IMR-90 (cell line): ENCODE data around the gene PPP1R10. TPM values are rescaled to one million over a fixed set of nuclear protein-coding genes. Genes with fewer than 3 reads are reported as not detected.

ENCODE experiments used
- ATAC-seq: fragments of 200-7000 bp; cut with Tn5 transposase; 2 replicates; pipeline ENCODE4 v1.9.1; 2020; ENCODE audit warnings: low read depth, mild to moderate bottlenecking, moderate library complexity
- BruUV-seq: library from RNA; stranded (reverse); fragments of 400-500 nt; replicated peaks from 2 replicates; lab custom pipeline; 2021; lab: Mats Ljungman, UMichigan
- CTCF ChIA-PET: fragments of 300-600 bp; formaldehyde crosslinking; extraction: SDS; loops from one replicate; lab custom pipeline; 2021; ENCODE audit warnings: antibody characterized with exemption; lab: Yijun Ruan, JAX
- POLR2A ChIA-PET: fragments of 300-600 bp; sonication (Branson Sonifier 250); formaldehyde crosslinking; loops from one replicate; lab custom pipeline; 2022; ENCODE audit warnings: antibody characterized with exemption; ENCODE audit not compliant: unreplicated experiment; lab: Charles Lee
- DNase-seq: peaks from one replicate; pipeline ENCODE4 v3.0.0; 2013
- H2AFZ ChIP-seq: replicated peaks from 2 replicates; pipeline ENCODE3; 2013; ENCODE audit warnings: low read length, mild to moderate bottlenecking; ENCODE audit not compliant: poor library complexity
- H2AK5ac ChIP-seq: 2 replicates; pipeline ENCODE4 v1.6.1; 2013; ENCODE audit warnings: low read depth, low read length, inconsistent platforms
- H2AK9ac ChIP-seq: replicated peaks from 2 replicates; pipeline ENCODE3; 2013; ENCODE audit warnings: mild to moderate bottlenecking, low read depth, low read length, moderate library complexity; ENCODE audit not compliant: poor library complexity
- H2BK120ac ChIP-seq: 2 replicates; pipeline ENCODE4 v1.6.1; 2013; ENCODE audit warnings: low read depth, low read length, inconsistent platforms
- H2BK15ac ChIP-seq: 3 replicates; pipeline ENCODE4 v1.6.1; 2013; ENCODE audit warnings: low read depth, low read length, inconsistent platforms
- H2BK20ac ChIP-seq: 2 replicates; pipeline ENCODE4 v1.6.1; 2013; ENCODE audit warnings: low read depth, mild to moderate bottlenecking, inconsistent platforms, low read length, moderate library complexity
- H2BK5ac ChIP-seq: 2 replicates; pipeline ENCODE4 v1.6.1; 2013; ENCODE audit warnings: mild to moderate bottlenecking, low read depth, low read length, inconsistent platforms; ENCODE audit not compliant: poor library complexity, severe bottlenecking
- H3K14ac ChIP-seq: replicated peaks from 2 replicates; pipeline ENCODE4 v1.6.1; 2013; ENCODE audit warnings: low read depth, low read length, inconsistent platforms
- H3K18ac ChIP-seq: 2 replicates; pipeline ENCODE4 v1.6.1; 2013; ENCODE audit warnings: low read depth, low read length, control low read depth
- H3K23ac ChIP-seq: 2 replicates; pipeline ENCODE4 v1.6.1; 2013; ENCODE audit warnings: low read depth, low read length, inconsistent platforms
- H3K27ac ChIP-seq: 2 replicates; pipeline ENCODE4 v1.5.1; 2013; ENCODE audit warnings: mild to moderate bottlenecking, control low read depth, low read length; ENCODE audit not compliant: insufficient read depth
- H3K27me3 ChIP-seq: 2 replicates; pipeline ENCODE4 v1.6.1; 2013; ENCODE audit warnings: low read length; ENCODE audit not compliant: control insufficient read depth, insufficient read depth
- H3K36me3 ChIP-seq: 2 replicates; pipeline ENCODE4 v1.6.1; 2013; ENCODE audit warnings: low read length, mixed read lengths; ENCODE audit not compliant: control insufficient read depth, insufficient read depth
- H3K4ac ChIP-seq: 2 replicates; pipeline ENCODE4 v1.6.1; 2013; ENCODE audit warnings: low read depth, low read length, inconsistent platforms
- H3K4me1 ChIP-seq: 2 replicates; pipeline ENCODE4 v1.6.1; 2013; ENCODE audit warnings: low read length, mixed read lengths; ENCODE audit not compliant: control insufficient read depth, insufficient read depth
- H3K4me2 ChIP-seq: 2 replicates; pipeline ENCODE4 v1.6.1; 2013; ENCODE audit warnings: low read depth, mild to moderate bottlenecking, control low read depth, low read length, moderate library complexity
- H3K4me3 ChIP-seq: 2 replicates; pipeline ENCODE4 v1.5.1; 2013; ENCODE audit warnings: low read depth, mild to moderate bottlenecking, control low read depth, low read length, moderate library complexity; ENCODE audit not compliant: insufficient read depth
- H3K56ac ChIP-seq: 2 replicates; pipeline ENCODE4 v1.6.1; 2013; ENCODE audit warnings: low read length, inconsistent platforms; ENCODE audit not compliant: insufficient read depth; ENCODE audit errors: extremely low read depth
- H3K79me1 ChIP-seq, 2 experiments: 2 replicates each; pipeline ENCODE4 v1.6.1; 2013; ENCODE audit warnings: low read length in 2 of 2, inconsistent platforms in 1 of 2, low read depth in 1 of 2
- H3K9ac ChIP-seq: 2 replicates; pipeline ENCODE4 v1.6.1; 2013; ENCODE audit warnings: low read depth, low read length, control low read depth
- H3K9me1 ChIP-seq: 2 replicates; pipeline ENCODE4 v1.6.1; 2013; ENCODE audit warnings: low read length, inconsistent platforms; ENCODE audit not compliant: insufficient read depth
- H3K9me3 ChIP-seq: 2 replicates; pipeline ENCODE4 v1.6.1; 2013; ENCODE audit warnings: low read length; ENCODE audit not compliant: control insufficient read depth, insufficient read depth
- H4K20me1 ChIP-seq: 2 replicates; pipeline ENCODE4 v1.6.1; 2013; ENCODE audit warnings: low read length, inconsistent platforms; ENCODE audit not compliant: insufficient read depth
- H4K5ac ChIP-seq: 2 replicates; pipeline ENCODE4 v1.6.1; 2013; ENCODE audit warnings: mild to moderate bottlenecking, low read depth, low read length, control low read depth
- H4K8ac ChIP-seq, 2 experiments: 2 replicates each; pipeline ENCODE4 v1.6.1; 2013; ENCODE audit warnings: low read depth in 2 of 2, low read length in 2 of 2, control low read depth in 1 of 2, inconsistent platforms in 1 of 2
- H4K91ac ChIP-seq: 2 replicates; pipeline ENCODE4 v1.6.1; 2013; ENCODE audit warnings: low read depth, low read length, inconsistent platforms; ENCODE audit not compliant: insufficient read depth
- BHLHE40 ChIP-seq: fragments of 150-350 bp; IDR thresholded peaks from 2 replicates; pipeline ENCODE4 v1.6.1; 2016; ENCODE audit warnings: mild to moderate bottlenecking, low read depth, low read length
- CEBPB ChIP-seq: IDR thresholded peaks from 2 replicates; pipeline ENCODE4 v1.6.1; 2012; ENCODE audit warnings: low read depth, low read length, improper control_type of control experiment
- CHD1 ChIP-seq: IDR thresholded peaks from 2 replicates; pipeline ENCODE4 v1.6.1; 2012; ENCODE audit warnings: low read depth, low read length, improper control_type of control experiment
- CTCF ChIP-seq: conservative IDR thresholded peaks from 2 replicates; pipeline ENCODE4 v1.5.1; 2012; ENCODE audit warnings: mild to moderate bottlenecking, low read depth, low read length, improper control_type of control experiment
- MAFK ChIP-seq: IDR thresholded peaks from 2 replicates; pipeline ENCODE4 v1.6.1; 2012; ENCODE audit warnings: low read depth, low read length, improper control_type of control experiment
- MAZ ChIP-seq: IDR thresholded peaks from 2 replicates; pipeline ENCODE4 v1.6.1; 2012; ENCODE audit warnings: low read depth, mild to moderate bottlenecking, low read length, improper control_type of control experiment, moderate library complexity, borderline replicate concordance
- NFE2L2 ChIP-seq: fragments of 150-350 bp; IDR thresholded peaks from 2 replicates; pipeline ENCODE4 v1.6.1; 2016; ENCODE audit warnings: low read depth, mild to moderate bottlenecking, low read length
- RAD21 ChIP-seq: IDR thresholded peaks from 2 replicates; pipeline ENCODE4 v1.6.1; 2012; ENCODE audit warnings: low read length, improper control_type of control experiment
- SMC3 ChIP-seq: fragments of 150-350 bp; IDR thresholded peaks from 2 replicates; pipeline ENCODE4 v1.6.1; 2016; ENCODE audit warnings: low read depth, mild to moderate bottlenecking, antibody characterized with exemption, low read length, moderate library complexity
- WGBS, 2 experiments: methylation state at CpG; one replicate each; pipeline versions ENCODE4 v1.1.5 to v1.1.7; 2013; ENCODE audit warnings: missing lambda C conversion rate in 2 of 2; ENCODE audit not compliant: insufficient read length in 1 of 2; ENCODE audit errors: extremely low coverage in 2 of 2; 5-methylcytosine and 5-hydroxymethylcytosine counted together
- dilution Hi-C: fragments of 300-500 bp; cut with HindIII; formaldehyde crosslinking; loops from one replicate; pipeline ENCODE4 v1.14.3; 2018; ENCODE audit warnings: low sequenced_read_pairs; ENCODE audit not compliant: unreplicated experiment
- in situ Hi-C: fragments of 300-500 bp; cut with MboI; formaldehyde crosslinking; loops from 3 replicates; pipeline ENCODE4 v1.14.3; 2019; ENCODE audit warnings: low sequenced_read_pairs, inconsistent platforms, mixed read lengths
- intact Hi-C: fragments of 100-400 bp; cut with micrococcal nuclease; formaldehyde crosslinking; loops from 2 replicates; pipeline ENCODE4 v1.10.0; 2022
- polyA plus RNA-seq, 3 experiments: library from polyadenylated mRNA; depleted of rRNA; stranded (reverse); fragments of >200 nt; gene quantifications; 2 replicates each; pipeline ENCODE4 v1.2.3, GENCODE V29; 2012; ENCODE audit warnings: low replicate concordance in 1 of 3
- total RNA-seq: library from RNA; depleted of rRNA; stranded (reverse); fragments of >200 nt; gene quantifications from 2 replicates; pipeline ENCODE4 v1.2.3, GENCODE V29; 2012

PPP1R10 gene
- total and polyA plus RNA-seq, 2 of the 4 experiments (the other 2 are of a cell fraction): 18.8 to 21.2 TPM

- no peaks in the 10 kb centered on the region for H3K27me3 ChIP-seq
- 93% methylated on average over 3 of the region's 11 CpGs; no CpG with 5 or more reads in 1 of the 2 experiments for WGBS, 2 experiments
- no peaks in the 10 kb centered on the region for H3K9me3 ChIP-seq
- H4K20me1 ChIP-seq: peaks cover 6% of the 10 kb centered on the region
- H4K8ac ChIP-seq: no peak overlapping the region
- in situ Hi-C loops: no loop called here
- no peak overlapping the region for H2AFZ ChIP-seq
- peaks cover 10 to 33% of the 10 kb centered on the region in 2 experiments for H3K79me1 ChIP-seq
- peaks cover 28% of the 10 kb centered on the region for H3K36me3 ChIP-seq
- H2BK120ac ChIP-seq: no peak overlapping the region
- no TSS peak for BruUV-seq
- H3K9me1 ChIP-seq: peaks cover under 1% of the 10 kb centered on the region; the same call in 1 of the 2 replicates
- no peak overlapping the region for H2BK5ac ChIP-seq
- intact Hi-C loops: no loop called here
- H2AK9ac ChIP-seq: no peak overlapping the region
- H3K4me2 ChIP-seq: no peak overlapping the region
- no peak overlapping the region for H3K23ac ChIP-seq
- no peak overlapping the region for H3K4ac ChIP-seq
- TF ChIP-seq CHD1 (no peak), CEBPB (no peak), MAZ (no peak), RAD21 (no peak), NFE2L2 (no peak), BHLHE40 (no peak), CTCF (no peak), SMC3 (no peak), MAFK (no peak)
- no peak overlapping the region for H2AK5ac ChIP-seq
- H3K27ac ChIP-seq: no peak overlapping the region
- DNase-seq: no peak
- H3K18ac ChIP-seq: no peak overlapping the region
- no peak overlapping the region for H3K9ac ChIP-seq
- no peak overlapping the region for H4K91ac ChIP-seq
- H3K4me1 ChIP-seq: peaks cover 2% of the 10 kb centered on the region; the same call in 1 of the 2 replicates
- no peak overlapping the region for H4K5ac ChIP-seq
- H3K14ac ChIP-seq: no peak overlapping the region
- ChIA-PET POLR2A (no interaction called here), CTCF (interaction anchor here (0.5 to 1.4 kb wide), 2 partner anchors 28 to 53 kb away, joined by 3 to 4 read pairs; partner anchors contain the start of gene DHX16)
- H3K4me3 ChIP-seq: no peak overlapping the region
- H3K56ac ChIP-seq: no peak overlapping the region
- dilution Hi-C loops: no loop called here
- no peak overlapping the region for H2BK20ac ChIP-seq
- no peak overlapping the region for H2BK15ac ChIP-seq
- no peak for ATAC-seq
These were observed 2.5 kb upstream of the PPP1R10 start for GRCh38 chr6:30619561-30619960.
